Loucy (cell line): ENCODE results near the gene ZCCHC8.

Experiments used
- H2AFZ ChIP-seq: fragments of 200-600 bp; sonication (generic); 2 replicates; pipeline ENCODE4 v1.6.0; 2016; ENCODE audit warnings: antibody characterized with exemption, mild to moderate bottlenecking, low read length, moderate library complexity
- H3F3A ChIP-seq: fragments of 200-600 bp; 2 replicates; pipeline ENCODE4 v1.6.0; 2016; ENCODE audit warnings: antibody characterized with exemption, low read depth, mild to moderate bottlenecking
- H3K27me3 ChIP-seq: fragments of 200-600 bp; sonication (generic); 2 replicates; pipeline ENCODE4 v1.6.1; 2014; ENCODE audit warnings: low read length, mild to moderate bottlenecking; ENCODE audit not compliant: insufficient read depth, poor library complexity, severe bottlenecking
- H3K36me3 ChIP-seq: fragments of 200-600 bp; sonication (generic); 2 replicates; pipeline ENCODE4 v1.6.1; 2016; ENCODE audit warnings: low read length; ENCODE audit not compliant: insufficient read depth
- H3K4me1 ChIP-seq: fragments of 200-600 bp; sonication (generic); 2 replicates; pipeline ENCODE4 v1.5.1; 2014; ENCODE audit warnings: low read length, mild to moderate bottlenecking; ENCODE audit not compliant: insufficient read depth, poor library complexity, severe bottlenecking
- H3K4me2 ChIP-seq: fragments of 200-600 bp; sonication (generic); 2 replicates; pipeline ENCODE4 v1.6.0; 2014; ENCODE audit warnings: antibody characterized with exemption, low read length, low read depth, mild to moderate bottlenecking; ENCODE audit not compliant: poor library complexity, severe bottlenecking
- H3K4me3 ChIP-seq: fragments of 200-600 bp; sonication (generic); 2 replicates; pipeline ENCODE4 v1.5.1; 2014; ENCODE audit warnings: low read length, mild to moderate bottlenecking, mixed read lengths; ENCODE audit not compliant: poor library complexity, severe bottlenecking
- H3K79me2 ChIP-seq: fragments of 200-600 bp; sonication (generic); 2 replicates; pipeline ENCODE4 v1.6.1; 2014; ENCODE audit warnings: low read length; ENCODE audit not compliant: insufficient read depth
- H3K9ac ChIP-seq: fragments of 200-600 bp; sonication (generic); 2 replicates; pipeline ENCODE4 v1.6.0; 2014; ENCODE audit warnings: mild to moderate bottlenecking, low read depth, low read length, moderate library complexity; ENCODE audit not compliant: poor library complexity, severe bottlenecking
- H3K9me2 ChIP-seq: fragments of 200-600 bp; sonication (generic); replicated peaks from 2 replicates; pipeline ENCODE4 v1.6.1; 2016; ENCODE audit warnings: low read depth, low read length, mixed read lengths
- H3K9me3 ChIP-seq: fragments of 200-600 bp; sonication (generic); 2 replicates; pipeline ENCODE4 v1.6.1; 2014; ENCODE audit warnings: mild to moderate bottlenecking, antibody characterized with exemption, low read length, low read depth; ENCODE audit not compliant: insufficient read depth
- H4K20me1 ChIP-seq: fragments of 200-600 bp; sonication (generic); 2 replicates; pipeline ENCODE4 v1.6.0; 2014; ENCODE audit warnings: antibody characterized with exemption, low read length, mild to moderate bottlenecking; ENCODE audit not compliant: insufficient read depth, poor library complexity, severe bottlenecking
- CTCF ChIP-seq: fragments of 200-600 bp; sonication (generic); conservative IDR thresholded peaks from 2 replicates; pipeline ENCODE4 v1.5.1; 2014; ENCODE audit warnings: mild to moderate bottlenecking, antibody characterized with exemption, low read length
- EZH2phosphoT487 ChIP-seq: fragments of 200-600 bp; IDR thresholded peaks from 2 replicates; pipeline ENCODE4 v1.6.1; 2018; ENCODE audit warnings: antibody characterized with exemption, mild to moderate bottlenecking, moderate library complexity, borderline replicate concordance

The ZCCHC8 gene

GRCh38 chr12:122506393-122506938, 5.7 kb upstream of the ZCCHC8 start:
- Histone ChIP-seq H2AFZ (no peak overlapping the region), H3F3A (peaks cover 10% of the 10 kb centered on the region; the same call in 1 of the 2 replicates), H3K9me2 (no peaks in the 10 kb centered on the region), H3K79me2 (peaks cover 35% of the 10 kb centered on the region), H4K20me1 (peaks cover 25% of the 10 kb centered on the region), H3K4me2 (no peak overlapping the region), H3K27me3 (no peaks in the 10 kb centered on the region), H3K36me3 (peaks cover 85% of the 10 kb centered on the region), H3K4me3 (no peak overlapping the region), H3K9me3 (no peaks in the 10 kb centered on the region), H3K4me1 (peaks cover 1% of the 10 kb centered on the region), H3K9ac (no peak overlapping the region)
- TF ChIP-seq EZH2phosphoT487: no peak
- TF ChIP-seq CTCF: no peak

GRCh38 chr12:122505419-122506051, 4.8 kb upstream of the ZCCHC8 start:
- Histone ChIP-seq H3K4me1 (peaks cover 6% of the 10 kb centered on the region), H3K4me2 (no peak overlapping the region), H3K36me3 (peaks cover 76% of the 10 kb centered on the region), H3K9me2 (no peaks in the 10 kb centered on the region), H3K79me2 (peaks cover 26% of the 10 kb centered on the region), H3K27me3 (no peaks in the 10 kb centered on the region), H4K20me1 (peaks cover 16% of the 10 kb centered on the region), H3F3A (peaks cover 10% of the 10 kb centered on the region; the same call in 1 of the 2 replicates), H3K4me3 (no peak overlapping the region), H3K9ac (no peak overlapping the region), H3K9me3 (no peaks in the 10 kb centered on the region), H2AFZ (no peak overlapping the region)
- no peak for TF ChIP-seq EZH2phosphoT487
- TF ChIP-seq CTCF: no peak

GRCh38 chr12:122503783-122504590, 3.3 kb upstream of the ZCCHC8 start:
- Histone ChIP-seq H3K4me3 (no peak overlapping the region), H3K4me1 (peaks cover 7% of the 10 kb centered on the region), H3K9me2 (no peaks in the 10 kb centered on the region), H3K9me3 (no peaks in the 10 kb centered on the region), H3K9ac (no peak overlapping the region), H3F3A (peaks cover 10% of the 10 kb centered on the region; the same call in 1 of the 2 replicates), H3K79me2 (peaks cover 29% of the 10 kb centered on the region), H3K4me2 (no peak overlapping the region), H3K36me3 (peaks cover 60% of the 10 kb centered on the region), H3K27me3 (no peaks in the 10 kb centered on the region), H4K20me1 (peaks cover 12% of the 10 kb centered on the region), H2AFZ (no peak overlapping the region)
- TF ChIP-seq EZH2phosphoT487 (no peak), CTCF (no peak)
